Measurements from ENCODE around the gene ZNF304. TPM values are rescaled to one million over a fixed set of nuclear protein-coding genes. Genes with fewer than 3 reads are reported as not detected.

ZNF304 gene
- total and polyA plus RNA-seq, 9 of the 15 experiments (the other 6 are each of a cell fraction or from before 2014, with no cell fraction given) = 0.82 to 5.5 (median 3.6) TPM

GRCh38 chr19:57320180-57321084 lies 30.6 kb upstream of the ZNF304 start, which contains the start of gene ZNF543 (continued):
- no peak for TF ChIP-seq ZNF408 (CRISPR knock-in tag; IDR thresholded peaks at IDR 0.05; ENCODE audit: low read depth)
- TF ChIP-seq NR2F6 (CRISPR knock-in tag; IDR thresholded peaks at IDR 0.05) = no peak
- peak in 1 of 2 experiments; percentile 41; a peak in 1 of 4 replicates for TF ChIP-seq FOXK2 (conservative IDR thresholded peaks at IDR 0.05 in 1 of 2, IDR thresholded peaks at IDR 0.05 in 1 of 2; ENCODE audit: low read depth in 2 of 2)
- peak; percentile 43; the same call in 1 of the 2 replicates for TF ChIP-seq THAP12 (CRISPR knock-in tag; IDR thresholded peaks at IDR 0.05)
- TF ChIP-seq EP400 (IDR thresholded peaks at IDR 0.05) = peak; percentile 68
- peak; percentile 13; the same call in 1 of the 2 replicates for TF ChIP-seq MYC (IDR thresholded peaks at IDR 0.05; ENCODE audit: low read depth, low read length)
- no peak for TF ChIP-seq MYC (CRISPR knock-in tag; IDR thresholded peaks at IDR 0.05; ENCODE audit: borderline replicate concordance, low read depth)
- TF ChIP-seq HES1 (IDR thresholded peaks at IDR 0.05; ENCODE audit: low read depth) = no peak
- 0 out of 2 replicates have a peak, but pooled peaks have one; percentile 55 for TF ChIP-seq ETV5 (CRISPR knock-in tag; IDR thresholded peaks at IDR 0.05; ENCODE audit: low read depth)
- TF ChIP-seq SRSF9 (IDR thresholded peaks at IDR 0.05; ENCODE audit: borderline replicate concordance, low read depth, low read length) = no peak
- TF ChIP-seq GTF2E2 (tag; IDR thresholded peaks at IDR 0.05) = no peak
- no peak for TF ChIP-seq SRSF3 (IDR thresholded peaks at IDR 0.05; ENCODE audit: insufficient read depth, low read length)
- TF ChIP-seq RBFOX2 (IDR thresholded peaks at IDR 0.05; ENCODE audit: low read depth, low read length) = peak; percentile 92
- TF ChIP-seq HMBOX1 (IDR thresholded peaks at IDR 0.05) = no peak
- no peak for TF ChIP-seq ZNF644 (tag; IDR thresholded peaks at IDR 0.05; ENCODE audit: low read depth)
- TF ChIP-seq BRF2 (IDR thresholded peaks at IDR 0.05; ENCODE audit: borderline replicate concordance, insufficient read depth, insufficient read length) = no peak
- no peak for TF ChIP-seq HNRNPK (IDR thresholded peaks at IDR 0.05; ENCODE audit: low read depth, low read length, poor library complexity, severe bottlenecking)
- 0 out of 2 replicates have a peak, but pooled peaks have one; percentile 48 for TF ChIP-seq TGIF2 (CRISPR knock-in tag; IDR thresholded peaks at IDR 0.05)
- no peak for TF ChIP-seq MCM5 (IDR thresholded peaks at IDR 0.05; ENCODE audit: low read depth)
- TF ChIP-seq NFYB (IDR thresholded peaks at IDR 0.05; ENCODE audit: extremely low read depth, insufficient read length) = peak; percentile 24
- peak; percentile 67 for TF ChIP-seq PKNOX1 (IDR thresholded peaks at IDR 0.05)
